Stimulated activated CD4-positive, alpha-beta T cell treated with anti-CD3 and anti-CD28 coated beads, TNF-alpha, amount 100 ng/mL, for 1 hour (primary cell): ENCODE measurements around the gene DCTN4.

Experiments used
- DNase-seq, 3 donors: peaks; one replicate each; pipeline ENCODE4 v3.0.0-alpha.2; 2020; ENCODE audit warnings: low read depth in 3 of 3, low spot score in 1 of 3

The DCTN4 gene

DNA sequence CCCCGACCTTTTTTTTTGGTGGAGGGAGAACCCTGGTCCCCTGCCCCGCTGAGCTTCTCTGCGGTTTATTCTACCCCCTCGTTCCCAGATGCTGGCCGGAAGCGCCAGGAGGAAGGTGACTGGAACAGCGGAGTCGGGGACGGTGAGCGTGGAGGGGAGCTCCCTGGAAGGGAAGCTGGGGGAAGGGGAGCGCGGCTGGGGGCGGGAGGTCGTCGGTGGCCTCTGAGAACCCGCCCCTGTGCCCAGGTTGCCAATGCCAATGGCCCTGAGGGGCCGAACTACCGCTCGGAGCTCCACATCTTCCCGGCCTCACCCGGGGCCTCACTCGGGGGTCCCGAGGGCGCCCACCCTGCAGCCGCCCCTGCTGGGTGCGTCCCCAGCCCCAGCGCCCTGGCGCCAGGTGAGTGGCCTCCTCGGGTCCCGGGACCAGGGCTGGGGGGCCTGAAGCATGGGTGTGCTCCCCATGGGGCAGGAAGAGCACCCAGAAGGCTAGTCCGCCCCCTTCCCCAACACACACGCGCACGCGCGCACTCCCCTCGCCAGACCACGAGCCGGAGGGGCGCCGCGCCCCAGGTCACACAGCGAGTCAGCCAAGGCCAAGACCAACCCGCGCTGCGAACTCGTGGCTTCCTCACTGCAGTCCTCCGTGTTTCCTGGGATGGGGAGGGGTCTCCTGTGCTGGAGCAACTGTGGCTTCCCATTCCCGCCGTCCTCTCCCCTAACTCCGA lies 87.1 kb downstream of the DCTN4 start:
- DNase-seq = no peak

DNA sequence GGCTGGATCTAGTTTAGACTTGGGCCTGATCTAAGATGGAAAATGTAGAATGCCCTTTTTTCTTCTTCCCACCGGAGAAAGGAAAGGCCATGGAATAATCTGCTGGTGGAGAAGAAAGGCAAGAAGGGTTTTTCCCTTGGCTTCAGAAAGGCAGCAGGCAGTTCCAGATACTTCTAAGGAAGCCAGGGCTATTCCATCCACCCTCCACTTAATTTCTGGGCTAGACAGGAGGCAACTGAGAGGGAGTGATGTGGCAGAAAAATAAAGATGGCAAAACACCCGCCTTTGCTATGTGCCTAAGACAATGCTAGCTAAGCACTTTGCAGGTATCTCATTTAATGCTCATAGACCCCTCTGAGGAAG lies 87.9 kb downstream of the DCTN4 start:
- no peak for DNase-seq

DNA sequence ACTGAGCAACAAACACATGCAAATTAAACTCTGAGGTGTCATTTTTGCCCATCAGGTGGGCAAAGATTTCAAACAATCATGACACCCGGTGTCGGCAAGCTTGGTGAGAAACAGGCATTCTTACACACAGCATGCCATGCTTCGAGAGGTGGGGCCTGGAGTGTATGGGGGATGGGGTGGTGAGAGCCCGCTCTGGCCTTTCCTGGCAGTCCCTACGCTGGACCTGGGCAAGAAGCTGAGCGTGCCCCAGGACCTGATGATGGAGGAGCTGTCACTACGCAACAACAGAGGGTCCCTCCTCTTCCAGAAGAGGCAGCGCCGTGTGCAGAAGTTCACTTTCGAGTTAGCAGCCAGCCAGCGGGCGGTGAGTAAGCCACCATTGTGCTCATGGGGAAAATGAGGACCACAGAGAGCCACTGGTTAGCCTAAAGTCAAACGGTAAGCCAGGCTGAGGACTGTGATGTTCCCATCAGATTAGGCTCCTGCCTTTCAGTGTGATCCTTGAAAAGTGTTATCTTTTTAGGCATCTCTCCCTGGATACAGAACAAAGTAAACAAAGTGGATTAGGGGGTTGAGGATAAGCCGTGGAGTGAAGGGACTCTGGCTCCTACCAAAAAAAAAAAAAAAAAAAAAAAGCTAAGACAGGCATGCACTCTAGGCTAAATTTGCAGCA lies 88.4 kb downstream of the DCTN4 start:
- no peak for DNase-seq

DNA sequence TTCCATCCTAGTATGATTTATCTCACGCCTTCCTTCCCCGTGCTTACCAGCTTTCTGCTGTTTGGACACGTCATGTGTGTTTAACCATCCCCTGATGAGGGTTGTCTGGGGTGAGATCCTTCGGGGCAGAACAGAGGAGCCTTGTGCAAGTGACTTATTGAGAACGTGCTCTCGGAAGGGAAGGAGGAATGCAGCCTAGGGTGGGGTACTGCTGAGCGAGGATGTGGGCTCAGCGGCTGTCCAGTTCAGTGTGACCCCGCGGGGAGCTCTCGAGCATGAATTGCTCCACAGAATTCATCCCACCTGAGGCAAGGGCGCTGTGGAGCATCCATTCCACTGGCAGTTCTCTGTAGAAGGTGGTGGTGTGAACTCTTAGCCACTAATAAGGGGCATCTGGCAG lies 93.8 kb downstream of the DCTN4 start:
- no peak for DNase-seq

DNA sequence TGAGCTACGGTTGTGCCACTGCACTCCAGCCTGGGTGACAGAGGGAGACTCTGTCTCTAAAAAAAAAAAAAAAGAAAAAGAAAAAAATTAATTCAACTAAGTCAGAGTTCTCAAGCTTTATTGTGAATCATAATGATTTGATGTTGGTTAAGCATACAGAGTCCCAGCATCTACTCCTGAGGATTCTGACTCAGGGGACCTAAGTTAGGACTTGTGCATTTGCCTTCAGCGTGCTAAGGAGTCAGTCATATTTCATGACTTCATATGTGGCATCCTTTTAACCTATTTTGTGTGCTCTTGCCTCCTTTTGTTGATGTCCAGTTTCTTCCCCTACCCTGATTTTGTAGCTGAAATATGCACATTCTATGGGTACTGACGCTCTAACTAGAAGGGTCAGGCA lies 94.9 kb downstream of the DCTN4 start:
- DNase-seq = no peak

DNA sequence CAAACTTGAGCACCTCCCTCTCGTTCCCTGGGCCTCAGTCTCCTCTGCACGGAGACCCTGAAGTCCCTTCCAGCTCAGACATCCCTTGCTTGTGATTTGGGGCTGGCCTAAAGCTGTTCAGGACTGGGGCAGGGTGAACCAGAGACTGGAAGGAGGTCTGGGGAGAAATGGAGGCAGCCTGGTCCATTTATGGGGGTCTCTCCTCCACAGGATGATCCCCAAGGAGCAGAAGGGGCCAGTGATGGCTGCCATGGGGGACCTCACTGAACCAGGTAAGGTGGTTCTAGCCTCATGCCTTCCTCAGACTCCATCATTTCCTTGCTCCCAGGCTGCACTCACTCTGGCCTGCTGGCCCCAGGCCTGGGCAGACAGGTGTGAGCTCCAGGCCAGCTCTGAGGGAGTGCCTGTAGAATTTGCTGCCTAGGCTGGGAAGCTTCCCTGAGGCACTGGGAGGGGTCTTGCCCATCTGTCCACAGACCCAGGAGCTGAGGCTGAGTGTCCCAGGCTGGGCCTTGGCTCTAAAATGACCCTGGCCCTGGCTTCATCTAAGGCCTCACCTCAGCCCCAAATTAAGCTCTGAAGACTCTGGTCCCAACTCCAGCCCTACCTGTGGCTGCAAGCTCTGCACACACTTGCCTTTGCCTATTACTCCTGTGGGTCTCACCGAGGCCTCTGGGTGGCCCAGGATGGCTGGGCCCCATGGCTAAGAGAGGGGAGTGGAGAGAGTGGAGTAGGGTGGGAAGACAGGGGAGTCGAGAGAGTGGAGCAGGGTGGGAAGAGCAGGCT lies 95.9 kb downstream of the DCTN4 start:
- DNase-seq = no peak

DNA sequence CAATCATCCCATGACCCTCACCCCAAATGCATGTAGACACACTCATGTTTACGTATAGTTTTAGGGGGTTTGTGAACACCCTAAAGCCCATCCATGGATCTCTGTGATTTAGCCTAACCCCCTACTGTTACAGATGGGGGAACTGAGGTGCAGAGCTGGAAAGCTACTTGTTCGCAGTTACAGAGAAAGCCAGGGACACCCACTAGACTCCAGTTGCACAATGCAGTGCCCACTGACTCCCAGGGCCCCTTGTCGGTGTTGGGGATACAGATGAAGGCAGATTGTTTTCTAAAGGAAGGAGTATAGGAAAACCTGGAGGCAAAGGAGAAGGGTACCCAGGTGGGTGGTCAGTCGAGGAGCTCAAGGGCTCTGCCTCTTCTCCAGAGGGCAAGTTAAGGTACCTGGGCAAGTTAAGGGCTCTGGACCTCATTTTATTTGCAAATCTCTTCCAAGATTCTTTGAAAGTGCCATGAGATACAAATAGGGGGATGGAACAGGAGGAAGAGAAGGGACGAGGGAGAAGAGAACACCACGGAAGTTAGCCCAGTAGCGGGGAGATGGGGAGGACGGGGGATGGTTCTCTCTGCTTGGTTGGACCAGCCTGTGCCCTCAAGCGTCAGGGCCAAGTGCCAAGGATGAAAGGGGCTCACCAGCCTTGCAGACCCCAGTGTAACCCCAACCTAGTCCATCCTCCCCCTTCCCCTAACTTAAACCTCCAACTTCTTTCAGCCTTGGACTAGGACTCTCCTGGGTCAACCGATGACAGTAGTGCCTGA lies 96.8 kb downstream of the DCTN4 start:
- no peak for DNase-seq

DNA sequence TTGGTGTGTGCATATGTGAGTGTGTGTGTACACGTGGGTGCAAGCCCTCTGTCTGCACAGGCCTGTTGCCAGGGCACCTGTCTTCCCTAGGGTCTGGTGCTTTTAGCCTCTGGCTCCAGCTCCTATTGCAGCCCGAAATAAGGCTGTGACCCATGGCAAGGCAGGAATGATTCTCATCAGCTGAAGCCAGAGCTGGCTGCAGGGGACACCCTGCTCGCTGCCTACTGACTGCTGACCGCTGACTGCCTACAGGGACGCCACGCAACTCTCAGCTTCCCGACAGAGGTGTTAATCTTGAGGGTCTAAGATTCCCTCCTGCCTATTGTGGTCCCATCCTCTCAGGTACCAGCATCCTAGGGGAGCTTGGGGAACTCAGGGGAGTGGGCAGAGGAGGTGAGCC lies 97.7 kb downstream of the DCTN4 start, which contains the start of gene MYOZ3:
MYOZ3 (plus strand) TSS at position 166 of the 400 bp plus-strand sequence. CDS start 1,691 bp downstream, outside the sequence.
- DNase-seq = no peak

DNA sequence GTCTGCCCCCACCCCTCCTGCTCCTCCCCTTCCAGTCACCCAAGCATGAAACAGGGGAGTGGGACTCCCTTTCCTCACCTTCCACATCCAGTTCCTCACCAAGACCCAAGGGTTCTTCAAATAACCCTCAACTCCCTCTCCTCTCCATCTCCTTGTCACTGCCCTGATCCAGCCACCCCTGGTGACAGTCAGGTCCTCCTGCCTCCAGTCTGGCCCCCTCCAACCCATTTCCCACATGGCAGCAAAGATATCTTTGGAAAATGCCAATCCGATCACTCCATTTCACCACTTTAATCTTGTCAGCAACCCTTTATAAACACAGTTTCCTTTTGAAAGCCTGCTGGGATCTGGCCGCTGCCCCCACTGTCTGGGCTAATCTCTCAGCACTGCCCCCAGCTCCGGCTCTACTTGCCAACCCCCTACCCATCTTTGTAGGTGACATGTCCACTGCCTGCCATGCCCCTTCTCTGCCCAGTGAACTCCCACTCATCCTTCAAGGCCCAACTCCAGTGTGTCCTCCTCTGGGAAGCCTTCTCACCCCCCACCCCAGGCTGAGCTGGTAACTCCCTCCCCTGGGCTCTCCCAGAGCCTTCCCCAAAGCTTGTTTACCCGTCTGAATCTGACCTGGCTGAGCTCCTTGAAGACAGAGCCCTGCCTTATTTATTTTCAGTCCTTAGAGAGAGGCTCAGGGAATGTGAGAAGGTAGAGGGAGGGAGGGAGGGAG lies 98.5 kb downstream of the DCTN4 start:
- DNase-seq = no peak

DNA sequence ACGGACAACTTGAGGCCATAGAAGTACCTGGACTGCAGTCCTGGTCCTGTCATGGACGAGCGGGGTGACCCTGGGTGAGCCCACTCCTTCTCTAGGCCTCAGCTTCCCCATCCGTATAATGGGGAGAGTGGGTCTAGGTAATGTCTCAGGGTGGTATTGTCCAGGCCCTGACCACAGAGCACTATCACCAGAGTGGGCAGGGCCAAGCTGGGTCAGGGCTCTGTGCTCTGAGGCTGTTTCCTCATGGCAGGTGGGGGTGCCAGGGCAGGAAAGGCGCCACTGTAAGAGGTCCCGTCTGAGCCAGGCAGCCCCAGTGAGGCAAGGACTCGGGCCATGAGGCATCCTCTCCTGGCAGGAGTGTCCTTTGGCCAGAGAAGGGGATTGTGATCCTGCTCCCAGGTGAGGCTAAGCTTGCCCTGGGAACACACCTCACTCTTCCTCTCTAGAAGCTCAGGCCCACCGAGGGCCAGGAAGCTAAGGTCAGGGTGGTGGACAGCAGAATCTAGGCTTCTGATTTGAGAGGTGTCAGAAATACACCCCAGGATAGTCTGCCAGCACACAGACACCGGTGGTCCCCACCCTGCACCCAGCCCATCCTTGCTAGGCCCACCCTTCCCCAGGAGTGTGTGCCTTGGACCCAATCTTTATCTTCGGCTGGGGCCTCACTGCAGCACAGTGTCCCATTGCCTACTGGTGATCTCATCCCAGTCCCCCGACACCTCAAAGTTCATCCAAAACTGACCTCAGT lies 99.3 kb downstream of the DCTN4 start:
- no peak for DNase-seq

DNA sequence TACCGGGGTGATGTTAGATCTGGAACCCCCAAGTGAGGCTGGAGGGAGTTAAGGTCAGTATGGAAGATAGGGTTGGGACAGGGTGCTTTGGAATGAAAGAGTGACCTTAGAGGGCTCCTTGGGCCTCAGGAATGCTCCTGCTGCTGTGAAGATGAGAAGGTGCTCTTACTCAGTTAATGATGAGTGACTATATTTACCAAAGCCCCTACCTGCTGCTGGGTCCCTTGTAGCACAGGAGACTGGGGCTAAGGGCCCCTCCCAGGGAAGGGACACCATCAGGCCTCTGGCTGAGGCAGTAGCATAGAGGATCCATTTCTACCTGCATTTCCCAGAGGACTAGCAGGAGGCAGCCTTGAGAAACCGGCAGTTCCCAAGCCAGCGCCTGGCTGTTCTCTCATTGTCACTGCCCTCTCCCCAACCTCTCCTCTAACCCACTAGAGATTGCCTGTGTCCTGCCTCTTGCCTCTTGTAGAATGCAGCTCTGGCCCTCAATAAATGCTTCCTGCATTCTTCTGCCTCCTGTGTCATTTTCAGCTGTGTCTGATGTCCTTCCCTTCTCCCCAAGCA lies 100.0 kb downstream of the DCTN4 start:
- DNase-seq = no peak
